ENCODE data around the gene RTN4RL1. TPM values are rescaled to one million over a fixed set of nuclear protein-coding genes. Genes with fewer than 3 reads are reported as not detected.
A peak's percentile ranks its signal among the peaks of the same experiment; 100 is the strongest.
"Not testable (repeated sequence)": the region's sequence is repeated elsewhere in the genome, so short reads cannot be mapped to it uniquely, and the experiment has no call there.

The RTN4RL1 gene
- total and polyA plus RNA-seq, 2 donors from 2014 or later: 2.0 to 10.7 TPM

GRCh38 chr17:1985686-1986085, 39.4 kb downstream of the RTN4RL1 start:
- H3K9ac ChIP-seq (ENCODE audit: low read length in 3 of 3): no peak overlapping the region
- TF ChIP-seq CTCF (IDR thresholded peaks at IDR 0.05; ENCODE audit: borderline replicate concordance, extremely low read depth, insufficient read depth): no peak
- FAIRE-seq (no peak), DNase-seq (no peak)
- H3K4me3 ChIP-seq (ENCODE audit: low read length in 3 of 3): no peak overlapping the region
- no peaks in the 10 kb centered on the region for H3K9me3 ChIP-seq (ENCODE audit: control insufficient read depth in 2 of 3, insufficient read depth in 1 of 3, low read length in 3 of 3)
- H3K4me1 ChIP-seq (ENCODE audit: control insufficient read depth in 2 of 3, insufficient read depth in 2 of 3, low read depth in 1 of 3, low read length in 3 of 3): peaks cover 0 to 8% (median 0%) of the 10 kb centered on the region in 3 donors
- H3K36me3 ChIP-seq (ENCODE audit: control insufficient read depth in 2 of 3, insufficient read depth in 3 of 3, low read length in 3 of 3): no peaks in the 10 kb centered on the region
- intact Hi-C loops (cut with DNase I): no loop called here
- no peak overlapping the region for H3K27ac ChIP-seq (ENCODE audit: low read depth in 2 of 2, low read length in 2 of 2)
- H3K27me3 ChIP-seq (ENCODE audit: control insufficient read depth, insufficient read depth, low read length): no peaks in the 10 kb centered on the region

GRCh38 chr17:1985093-1985492, 40.0 kb downstream of the RTN4RL1 start:
- Histone ChIP-seq H3K4me1 (ENCODE audit: control insufficient read depth in 2 of 3, insufficient read depth in 2 of 3, low read depth in 1 of 3, low read length in 3 of 3) (peaks cover 0 to 8% (median 0%) of the 10 kb centered on the region in 3 donors), H3K27ac (ENCODE audit: low read depth in 2 of 2, low read length in 2 of 2) (no peak overlapping the region), H3K4me3 (ENCODE audit: low read length in 3 of 3) (no peak overlapping the region), H3K9ac (ENCODE audit: low read length in 3 of 3) (no peak overlapping the region), H3K36me3 (ENCODE audit: control insufficient read depth in 2 of 3, insufficient read depth in 3 of 3, low read length in 3 of 3) (no peaks in the 10 kb centered on the region), H3K27me3 (ENCODE audit: control insufficient read depth, insufficient read depth, low read length) (no peaks in the 10 kb centered on the region), H3K9me3 (ENCODE audit: control insufficient read depth in 2 of 3, insufficient read depth in 1 of 3, low read length in 3 of 3) (no peaks in the 10 kb centered on the region)
- intact Hi-C loops (cut with DNase I): no loop called here
- no peak for DNase-seq
- FAIRE-seq: no peak
- no peak for TF ChIP-seq CTCF (IDR thresholded peaks at IDR 0.05; ENCODE audit: borderline replicate concordance, extremely low read depth, insufficient read depth)

- H3K9me3 ChIP-seq (ENCODE audit: control insufficient read depth in 2 of 3, insufficient read depth in 1 of 3, low read length in 3 of 3); H3K36me3 ChIP-seq (ENCODE audit: control insufficient read depth in 2 of 3, insufficient read depth in 3 of 3, low read length in 3 of 3); H3K27ac ChIP-seq (ENCODE audit: low read depth in 2 of 2, low read length in 2 of 2); H3K9ac ChIP-seq (ENCODE audit: low read length in 3 of 3); H3K4me3 ChIP-seq (ENCODE audit: low read length in 3 of 3); H3K27me3 ChIP-seq (ENCODE audit: control insufficient read depth, insufficient read depth, low read length); FAIRE-seq; intact Hi-C loops (cut with DNase I): not testable (repeated sequence)
- peaks cover 0 to 15% (median 8%) of the 10 kb centered on the region in 3 donors for H3K4me1 ChIP-seq (ENCODE audit: control insufficient read depth in 2 of 3, insufficient read depth in 2 of 3, low read depth in 1 of 3, low read length in 3 of 3)
- DNase-seq: peak in 1 of 5 donors; percentile 35
These were observed 42.3 kb downstream of the RTN4RL1 start for GRCh38 chr17:1982793-1983366.

- DNase-seq (peak in 1 of 5 donors; percentile 30), FAIRE-seq (no peak)
- Histone ChIP-seq H3K27ac (ENCODE audit: low read depth in 2 of 2, low read length in 2 of 2) (no peak overlapping the region), H3K9ac (ENCODE audit: low read length in 3 of 3) (no peak overlapping the region), H3K4me3 (ENCODE audit: low read length in 3 of 3) (no peak overlapping the region), H3K4me1 (ENCODE audit: control insufficient read depth in 2 of 3, insufficient read depth in 2 of 3, low read depth in 1 of 3, low read length in 3 of 3) (peaks cover 0 to 15% (median 8%) of the 10 kb centered on the region in 3 donors), H3K9me3 (ENCODE audit: control insufficient read depth in 2 of 3, insufficient read depth in 1 of 3, low read length in 3 of 3) (no peaks in the 10 kb centered on the region), H3K27me3 (ENCODE audit: control insufficient read depth, insufficient read depth, low read length) (peaks cover 4% of the 10 kb centered on the region), H3K36me3 (ENCODE audit: control insufficient read depth in 2 of 3, insufficient read depth in 3 of 3, low read length in 3 of 3) (no peaks in the 10 kb centered on the region)
- intact Hi-C loops (cut with DNase I): no loop called here
- no peak for TF ChIP-seq CTCF (IDR thresholded peaks at IDR 0.05; ENCODE audit: borderline replicate concordance, extremely low read depth, insufficient read depth)
These were observed 44.4 kb downstream of the RTN4RL1 start for GRCh38 chr17:1980665-1981250.
